NCI-H2171 treated with DMSO at 0.1 percent for 48 hours (cell line): Measurements from ENCODE around the gene POLE.

Experiments used
- DNase-seq: peaks from one replicate; lab custom pipeline; 2025; lab: John Stamatoyannopoulos, UW

Gene POLE

DNA sequence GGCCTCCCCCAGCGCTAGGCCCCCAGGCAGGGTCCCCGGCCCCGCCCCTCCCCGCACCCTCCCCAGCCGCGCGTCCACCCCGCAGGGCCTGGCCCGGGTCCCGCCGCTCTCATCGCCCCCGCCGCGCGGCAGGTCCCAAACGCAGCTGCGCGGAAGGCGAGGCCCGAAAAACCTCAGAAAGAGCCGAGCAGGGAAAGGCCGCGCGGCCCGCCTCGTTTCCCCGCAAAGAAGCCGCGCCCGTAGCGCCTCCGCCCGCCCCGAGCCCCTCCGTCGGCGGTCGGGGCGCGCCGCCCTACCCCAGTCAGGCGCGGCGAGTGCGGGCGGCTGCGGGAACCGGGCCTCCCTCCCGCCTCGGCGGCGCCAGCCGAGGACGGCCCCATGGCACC lies 324 bp downstream of the POLE start:
- DNase-seq: no peak

- DNase-seq: no peak
Measured at GRCh38 chr12:132685400-132685799, 1.7 kb downstream of the POLE start.

- no peak for DNase-seq
Measured at GRCh38 chr12:132677492-132677891, 9.7 kb downstream of the POLE start.

DNA sequence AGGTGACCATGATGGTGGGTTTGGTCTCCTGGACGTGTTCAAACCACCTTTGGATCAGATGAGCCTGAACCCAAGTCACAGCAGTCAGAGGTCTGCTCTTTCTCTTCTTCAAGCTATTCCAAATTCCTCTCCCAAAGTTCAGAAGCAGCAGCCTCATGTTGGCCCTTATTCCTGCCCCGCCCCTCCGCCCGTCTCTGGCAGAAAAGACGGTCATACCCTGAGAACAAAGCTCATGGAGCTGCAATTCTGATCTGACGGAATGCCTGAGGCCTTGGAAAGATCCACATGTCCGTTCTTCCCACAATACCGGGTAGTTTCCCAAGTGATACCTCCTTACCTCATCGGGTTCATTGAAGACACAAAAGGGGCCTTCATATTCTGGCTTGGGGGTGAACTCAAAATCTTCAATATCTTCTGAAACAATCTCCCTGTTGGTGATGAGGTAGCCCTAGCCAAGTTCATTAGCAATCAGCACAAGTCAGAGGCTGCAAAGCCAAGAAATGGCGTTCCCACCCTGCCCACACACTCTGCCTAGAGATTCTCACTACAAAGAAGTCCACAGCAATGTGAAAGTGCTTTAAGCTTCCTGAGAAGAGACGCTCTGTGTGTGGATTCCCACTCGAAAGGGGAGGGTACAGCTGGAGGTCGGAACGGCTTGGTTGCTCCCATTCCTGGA lies 11.2 kb downstream of the POLE start:
- DNase-seq: no peak

DNA sequence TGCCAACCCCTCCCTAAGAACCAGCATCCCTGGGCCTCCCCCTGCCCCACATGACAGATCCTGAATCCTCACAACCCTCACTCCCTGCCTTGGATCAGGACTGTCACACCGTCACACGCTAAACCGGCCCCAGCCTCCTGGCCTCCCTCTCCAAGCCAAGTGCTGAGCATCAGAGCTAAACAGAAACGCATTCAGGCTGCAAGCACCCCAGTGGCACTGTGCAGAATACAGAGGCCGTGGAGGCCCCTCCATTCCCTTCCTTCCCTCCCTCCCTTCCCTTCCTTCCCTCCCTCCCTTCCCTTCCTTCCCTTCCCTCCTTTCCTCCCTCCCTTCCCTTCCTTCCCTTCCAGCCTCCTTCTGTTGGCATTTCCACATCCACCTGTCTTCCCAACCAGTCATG lies 12.6 kb downstream of the POLE start:
- no peak for DNase-seq

DNA sequence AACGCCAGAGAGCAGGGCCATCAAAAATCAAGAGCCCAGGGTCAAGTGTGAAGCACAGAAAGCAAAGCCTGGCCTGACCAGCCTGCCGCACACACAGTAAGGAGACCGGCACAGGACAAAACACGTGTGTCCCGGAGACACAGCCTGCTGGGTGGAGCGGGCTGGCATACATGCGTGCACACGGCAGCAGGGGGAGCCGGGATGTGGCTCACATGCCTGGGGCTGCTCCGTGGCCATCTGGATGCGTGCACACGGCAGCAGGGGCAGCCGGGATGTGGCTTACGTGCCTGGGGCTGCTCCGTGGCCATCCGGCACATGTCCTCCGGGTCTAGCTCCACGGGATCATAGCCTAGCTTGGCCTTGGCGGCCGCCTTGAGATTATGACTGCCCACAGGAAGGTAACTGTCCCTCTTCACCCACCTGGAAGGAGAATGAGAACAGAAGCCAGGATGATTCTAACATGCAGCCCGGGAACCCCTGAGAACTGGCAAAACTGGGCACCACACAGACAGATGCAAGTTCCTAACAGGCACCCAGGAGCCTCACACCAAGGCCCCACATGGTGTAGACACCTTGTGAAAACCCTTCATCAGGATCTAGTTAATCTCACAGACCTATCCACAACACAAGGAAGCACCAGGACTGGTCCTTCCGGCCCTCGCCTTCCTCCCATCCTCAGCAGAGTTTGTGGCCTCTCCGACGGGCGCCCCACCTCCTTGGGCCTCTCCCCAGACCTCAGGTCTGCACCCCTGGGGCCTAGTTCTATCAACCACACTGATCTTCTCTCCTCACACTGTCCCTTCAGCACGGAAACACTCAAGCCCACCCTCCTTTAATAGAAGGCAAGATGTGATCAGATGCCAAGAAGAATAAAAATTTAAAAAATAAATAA lies 13.6 kb downstream of the POLE start:
- DNase-seq: no peak

- no peak for DNase-seq
Measured at GRCh38 chr12:132672678-132673077, 14.5 kb downstream of the POLE start.

- no peak for DNase-seq
Measured at GRCh38 chr12:132672116-132672515, 15.0 kb downstream of the POLE start.

GRCh38 chr12:132669166-132669879 lies 17.8 kb downstream of the POLE start:
- no peak for DNase-seq

DNA sequence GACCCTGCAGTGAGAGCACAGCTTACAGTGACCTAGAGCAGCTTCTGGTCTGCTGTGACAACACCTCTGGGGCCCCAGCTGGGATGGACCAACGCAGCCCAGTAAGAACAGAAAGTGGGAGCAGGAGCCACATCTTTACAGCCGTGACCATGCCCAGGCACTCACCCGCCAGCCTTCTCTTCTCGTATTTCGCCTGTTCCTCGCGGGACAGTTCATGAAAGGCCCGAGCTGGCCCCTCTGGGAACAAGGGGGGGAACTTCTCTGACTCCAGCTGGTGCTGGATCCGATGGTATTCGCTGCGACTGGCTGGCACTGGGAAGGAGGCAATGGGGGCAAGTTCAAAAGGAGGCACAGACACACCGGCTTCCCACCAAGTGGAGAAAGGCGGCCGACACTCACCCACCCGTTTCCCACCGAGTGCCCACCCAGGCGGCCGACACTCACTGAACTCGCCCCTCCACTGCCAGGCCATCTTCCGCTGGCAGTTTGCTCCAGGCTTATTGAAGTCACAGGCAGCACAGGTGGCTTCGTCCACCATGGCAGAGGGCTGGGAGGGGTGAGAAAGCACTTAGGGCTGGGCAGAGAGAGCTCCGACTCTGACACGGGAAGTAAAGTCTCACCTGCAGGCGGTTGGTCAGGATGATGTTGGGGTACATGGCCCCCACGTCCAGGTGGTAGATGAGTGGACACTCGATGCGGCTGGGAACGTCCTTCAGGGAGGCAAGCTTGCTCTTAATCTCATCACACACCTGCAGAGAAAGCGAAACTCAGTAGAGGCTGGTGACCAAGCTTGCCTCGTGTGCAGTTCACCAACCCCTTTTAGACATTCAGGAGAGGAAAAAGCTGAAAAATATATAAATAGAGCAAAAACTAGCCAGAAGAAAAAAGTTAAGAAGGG lies 18.7 kb downstream of the POLE start:
- DNase-seq: no peak

- DNase-seq: no peak
Measured at GRCh38 chr12:132665794-132666193, 21.3 kb downstream of the POLE start.

DNA sequence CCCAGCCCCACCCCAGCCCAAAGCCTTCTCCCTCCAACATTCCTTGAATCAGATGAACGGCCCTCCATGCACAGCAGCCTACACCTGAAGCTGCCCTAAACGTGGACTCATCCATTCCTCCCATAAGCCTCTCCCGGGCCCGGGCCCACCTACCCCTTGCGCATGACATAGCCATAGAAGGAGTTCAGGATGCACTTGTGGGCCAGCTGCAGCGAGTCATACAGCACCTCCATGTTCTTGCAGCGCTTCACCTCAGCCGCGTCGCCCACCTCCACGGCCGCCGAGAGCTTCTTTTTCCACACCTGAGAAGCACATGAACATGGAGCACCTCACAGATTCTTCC lies 22.0 kb downstream of the POLE start:
- DNase-seq: no peak

DNA sequence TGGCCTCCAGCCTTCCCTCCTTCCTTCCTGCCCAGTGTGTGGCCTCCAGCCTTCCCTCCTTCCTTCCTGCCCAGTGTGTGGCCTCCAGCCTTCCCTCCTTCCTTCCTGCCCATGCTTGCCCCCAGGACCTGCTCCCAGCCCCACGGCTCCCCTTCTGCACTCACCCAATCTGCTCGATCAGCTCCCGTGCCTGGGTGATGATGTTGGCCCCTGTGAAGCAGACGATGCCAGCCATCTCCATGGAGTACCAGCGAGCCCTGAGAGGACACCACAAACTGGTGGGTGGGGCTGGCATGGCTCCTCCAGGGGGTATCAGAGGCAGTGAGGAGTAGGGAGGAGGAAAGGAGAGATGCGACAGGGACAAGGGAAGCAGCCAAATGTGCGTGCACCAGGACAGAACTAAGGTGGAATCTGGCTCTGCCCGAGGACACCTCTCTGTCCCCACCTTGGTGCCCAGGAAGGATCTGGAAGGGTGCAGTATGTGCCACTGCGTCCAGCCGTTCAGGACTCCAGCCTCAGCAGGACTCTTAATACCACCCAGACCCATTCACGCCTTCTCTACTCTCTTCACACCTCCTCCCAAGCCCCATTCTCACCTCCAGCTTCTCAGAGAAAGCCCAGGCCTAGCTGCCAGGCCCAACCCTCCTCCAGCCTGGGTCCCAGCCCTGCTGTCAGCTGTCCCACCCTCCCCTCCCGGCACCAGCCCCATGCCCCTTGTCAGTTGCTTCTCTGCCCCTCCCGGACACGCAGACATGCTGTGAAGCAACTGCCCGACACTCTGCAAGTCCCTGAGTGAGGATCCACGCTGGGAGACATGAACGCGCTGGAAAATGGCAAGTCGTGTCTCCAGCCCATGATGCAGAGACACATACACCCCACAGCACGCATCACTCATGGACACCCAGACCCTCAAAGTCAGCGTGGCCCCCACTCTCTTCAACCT lies 22.7 kb downstream of the POLE start:
- no peak for DNase-seq

DNA sequence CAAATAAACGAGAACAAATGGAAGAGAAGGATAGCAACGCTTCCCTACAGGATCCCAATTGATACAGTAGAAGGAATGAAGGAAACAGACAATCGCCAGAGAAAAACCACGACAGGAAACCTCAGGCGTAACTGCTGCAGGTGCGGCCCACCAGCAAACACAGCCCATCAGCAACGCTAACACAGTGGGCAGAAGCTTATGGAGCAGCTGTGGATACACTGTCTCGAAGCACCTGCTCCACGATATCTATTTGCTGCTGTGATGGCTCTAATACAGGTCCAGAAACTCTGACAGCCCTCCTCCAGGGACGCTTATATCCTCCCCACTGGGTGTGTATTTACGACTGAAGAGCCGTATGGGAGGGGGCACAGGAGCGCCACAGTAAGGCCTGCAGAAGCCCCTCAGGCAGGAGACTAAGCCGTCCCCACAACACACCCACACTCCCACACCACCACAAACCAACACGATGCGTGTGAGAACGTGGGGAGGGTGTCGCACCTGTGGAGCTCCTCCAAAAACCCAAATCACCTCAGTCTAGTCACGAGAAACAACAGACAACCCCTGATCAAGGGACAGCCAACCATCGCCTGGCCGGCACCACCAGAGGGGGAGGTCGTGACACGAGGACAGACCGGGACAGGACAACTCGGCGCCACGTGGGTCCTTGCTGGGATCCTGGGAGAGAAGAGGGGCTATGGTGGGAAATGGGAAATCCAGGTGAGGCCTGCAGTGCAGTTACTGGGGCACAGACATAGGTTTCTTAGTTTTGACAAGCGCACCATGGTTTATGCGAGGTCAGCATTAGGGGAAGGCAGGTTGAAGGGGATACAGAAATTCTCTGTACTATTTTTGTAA lies 24.0 kb downstream of the POLE start:
- DNase-seq: no peak

- DNase-seq: no peak
Measured at GRCh38 chr12:132661972-132662371, 25.2 kb downstream of the POLE start.

DNA sequence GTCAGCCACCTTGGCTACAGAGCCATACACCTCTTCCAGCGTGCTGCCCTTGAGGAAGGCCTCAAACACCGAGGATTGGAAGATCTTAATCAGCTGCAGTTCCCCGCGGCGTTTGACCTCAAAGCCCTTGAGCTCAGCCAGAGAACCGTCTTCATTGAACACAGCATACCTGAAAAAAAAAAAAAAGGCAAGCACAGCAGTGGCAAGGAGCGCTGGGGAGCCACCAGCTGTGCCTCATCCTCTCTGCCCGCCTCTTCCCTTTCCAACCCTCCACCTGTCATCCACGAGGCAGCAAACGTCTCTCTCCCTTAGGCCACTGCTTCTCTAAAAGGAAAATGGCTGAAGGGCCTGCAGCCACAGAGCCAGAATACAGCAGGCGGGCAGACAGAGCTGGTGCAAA lies 26.1 kb downstream of the POLE start:
- peak; percentile 45 for DNase-seq

DNA sequence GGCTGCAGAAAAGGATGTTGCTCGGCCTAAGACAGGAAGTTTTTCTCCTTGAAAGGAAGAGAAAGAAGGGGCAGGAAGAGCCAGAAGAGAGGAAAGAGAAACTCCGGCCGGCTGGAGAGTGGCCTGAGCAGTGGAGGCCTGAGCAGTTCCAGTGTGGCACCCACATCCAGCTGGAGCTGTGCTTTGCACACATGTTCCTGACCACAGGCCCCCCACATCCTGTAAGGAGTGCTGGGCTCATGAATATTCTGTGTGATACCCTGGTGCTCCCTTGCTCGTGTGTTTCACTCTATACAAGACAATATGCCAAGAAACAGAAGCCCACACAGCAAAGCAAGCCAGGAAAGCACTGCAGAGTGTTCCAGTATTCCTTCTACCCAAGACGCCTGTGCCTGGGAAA lies 27.1 kb downstream of the POLE start:
- no peak for DNase-seq

DNA sequence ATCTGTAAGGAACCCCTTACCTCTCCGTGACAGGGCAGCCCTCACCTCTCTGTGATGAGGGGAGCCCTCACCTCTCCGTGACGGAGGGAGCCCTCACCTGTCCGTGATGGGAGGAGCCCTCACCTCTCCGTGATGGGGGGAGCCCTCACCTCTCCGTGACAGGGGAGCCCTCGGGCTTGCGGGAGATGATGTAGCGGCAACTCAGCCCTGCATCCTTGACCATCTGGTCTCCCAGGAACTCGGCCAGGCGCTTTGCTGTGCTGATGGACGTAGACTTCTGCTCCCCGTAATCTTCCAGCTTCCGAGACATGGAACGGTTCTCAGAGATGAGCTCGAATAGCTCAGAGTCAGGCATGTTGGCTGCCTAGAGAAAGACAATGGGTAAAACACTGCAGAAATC lies 28.0 kb downstream of the POLE start:
- DNase-seq: no peak

DNA sequence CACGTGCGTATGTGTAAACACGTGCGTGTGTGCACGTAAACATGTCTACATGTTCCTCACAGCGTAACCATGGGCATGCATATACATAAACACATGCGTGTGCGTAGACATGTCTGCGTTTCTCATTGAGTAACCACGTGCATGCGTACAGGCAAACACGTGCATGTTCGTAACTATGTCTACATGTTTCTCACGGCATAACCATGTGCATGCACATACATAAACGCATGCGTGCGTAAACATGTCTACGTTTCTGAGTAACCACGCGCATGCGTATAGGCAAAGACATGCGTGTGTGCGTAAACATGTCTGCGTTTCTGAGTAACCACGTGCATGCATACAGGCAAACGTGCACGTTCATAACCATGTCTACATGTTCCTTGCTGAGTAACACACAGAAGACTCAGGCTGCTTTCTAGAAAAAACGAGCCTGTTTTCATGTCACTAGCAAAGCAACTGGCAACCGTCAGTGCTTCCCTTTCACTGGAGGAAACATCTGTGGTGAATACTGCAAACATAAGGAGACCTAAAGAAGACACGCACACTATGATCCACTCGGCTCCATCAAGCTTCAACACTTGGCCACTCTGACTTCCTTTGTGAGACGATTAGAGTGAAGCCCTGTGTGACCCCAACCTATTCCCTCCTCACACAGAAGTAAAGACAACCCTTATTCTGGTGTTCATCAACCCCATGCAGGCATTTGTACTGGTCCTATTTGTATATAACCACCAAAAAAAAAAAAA lies 28.8 kb downstream of the POLE start:
- no peak for DNase-seq
